ENCODE data around the gene SIAE.
A peak's percentile ranks its signal among the peaks of the same experiment; 100 is the strongest.
"Not testable (repeated sequence)": the region's sequence is repeated elsewhere in the genome, so short reads cannot be mapped to it uniquely, and the experiment has no call there.

The SIAE gene

GRCh38 chr11:124622531-124623451, 50.7 kb downstream of the SIAE start, which contains the start of gene TBRG1:
TSS of gene TBRG1 (plus strand) at chr11:124622864. CDS start at chr11:124623084, 220 bp downstream.
- peak; percentile 87 for DNase-seq

- no peak for DNase-seq
Observed at GRCh38 chr11:124618863-124619262, 54.7 kb downstream of the SIAE start.

- DNase-seq, result no peak
Observed at GRCh38 chr11:124612567-124613246, 60.8 kb downstream of the SIAE start.

GRCh38 chr11:124612045-124612444, 61.5 kb downstream of the SIAE start:
- no peak for DNase-seq

GRCh38 chr11:124611064-124611463, 62.5 kb downstream of the SIAE start, which contains the start of gene PANX3:
TSS of gene PANX3 (plus strand) at chr11:124611428. CDS start at chr11:124611557, 129 bp downstream.
- DNase-seq, result no peak

- DNase-seq, result no peak
Observed at GRCh38 chr11:124610295-124610694, 63.2 kb downstream of the SIAE start.

- no peak for DNase-seq
Observed at GRCh38 chr11:124608147-124608546, 65.4 kb downstream of the SIAE start.

- no peak for DNase-seq
Observed at GRCh38 chr11:124605719-124606118, 67.8 kb downstream of the SIAE start.

- DNase-seq, result not testable (repeated sequence)
Observed at GRCh38 chr11:124602723-124603122, 70.8 kb downstream of the SIAE start.

- DNase-seq, result no peak
Observed at GRCh38 chr11:124602193-124602592, 71.3 kb downstream of the SIAE start.

- DNase-seq, result no peak
Observed at GRCh38 chr11:124600621-124601320, 72.8 kb downstream of the SIAE start.

- no peak for DNase-seq
Observed at GRCh38 chr11:124597626-124598025, 75.9 kb downstream of the SIAE start.

GRCh38 chr11:124595302-124595701, 78.2 kb downstream of the SIAE start:
- no peak for DNase-seq

GRCh38 chr11:124592627-124593026, 80.9 kb downstream of the SIAE start:
- no peak for DNase-seq

GRCh38 chr11:124591430-124591829, 82.1 kb downstream of the SIAE start:
- DNase-seq, result no peak

GRCh38 chr11:124586238-124586860, 87.2 kb downstream of the SIAE start:
- peak; percentile 33 for DNase-seq

- DNase-seq, result no peak
Observed at GRCh38 chr11:124584681-124585372, 88.7 kb downstream of the SIAE start.

GRCh38 chr11:124583781-124584180, 89.8 kb downstream of the SIAE start:
- DNase-seq, result no peak

Data from CD4-positive, alpha-beta T cell treated with Interleukin-10 for 1 hour (primary cell).